SKM-1 (cell line): ENCODE data around the gene ARHGEF39.
A peak's percentile ranks its signal among the peaks of the same experiment; 100 is the strongest.
"Not testable (repeated sequence)": the region's sequence is repeated elsewhere in the genome, so short reads cannot be mapped to it uniquely, and the experiment has no call there.

Source experiments
- DNase-seq: peaks from one replicate; lab custom pipeline; 2025; ENCODE audit not compliant: unreplicated experiment; lab: John Stamatoyannopoulos, UW

The ARHGEF39 gene

GRCh38 chr9:35653611-35654010 is 11.4 kb downstream of the ARHGEF39 start:
- no peak for DNase-seq

GRCh38 chr9:35652829-35653209 is 12.2 kb downstream of the ARHGEF39 start:
- no peak for DNase-seq

GRCh38 chr9:35651956-35652828 is 12.8 kb downstream of the ARHGEF39 start:
- DNase-seq, result no peak

- no peak for DNase-seq
Observed at GRCh38 chr9:35650341-35651158, 14.4 kb downstream of the ARHGEF39 start, which contains the start of gene SIT1. SIT1 (minus strand) TSS chr9:35650931; CDS start chr9:35650853, 78 bp downstream.

GRCh38 chr9:35649431-35650340 is 15.3 kb downstream of the ARHGEF39 start:
- DNase-seq, result peak; percentile 23

GRCh38 chr9:35646533-35647265 is 18.3 kb downstream of the ARHGEF39 start:
- peak; percentile 85 for DNase-seq

- no peak for DNase-seq
Observed at GRCh38 chr9:35646153-35646532, 18.9 kb downstream of the ARHGEF39 start.

- not testable (repeated sequence) for DNase-seq
Observed at GRCh38 chr9:35645736-35646135, 19.3 kb downstream of the ARHGEF39 start.

GRCh38 chr9:35643046-35643445 is 21.9 kb downstream of the ARHGEF39 start:
- DNase-seq, result no peak

GRCh38 chr9:35641478-35641877 is 23.5 kb downstream of the ARHGEF39 start:
- not testable (repeated sequence) for DNase-seq

GRCh38 chr9:35640431-35640830 is 24.6 kb downstream of the ARHGEF39 start:
- not testable (repeated sequence) for DNase-seq

GRCh38 chr9:35639631-35640030 is 25.4 kb downstream of the ARHGEF39 start:
- DNase-seq, result no peak

GRCh38 chr9:35639225-35639624 is 25.8 kb downstream of the ARHGEF39 start:
- DNase-seq, result not testable (repeated sequence)

GRCh38 chr9:35638751-35639150 is 26.2 kb downstream of the ARHGEF39 start:
- not testable (repeated sequence) for DNase-seq

- DNase-seq, result not testable (repeated sequence)
Observed at GRCh38 chr9:35637427-35637955, 27.5 kb downstream of the ARHGEF39 start.

GRCh38 chr9:35636877-35637246 is 28.1 kb downstream of the ARHGEF39 start:
- not testable (repeated sequence) for DNase-seq

- no peak for DNase-seq
Observed at GRCh38 chr9:35636135-35636876, 28.7 kb downstream of the ARHGEF39 start.

GRCh38 chr9:35635730-35636129 is 29.3 kb downstream of the ARHGEF39 start:
- no peak for DNase-seq

GRCh38 chr9:35629597-35629996 is 35.4 kb downstream of the ARHGEF39 start:
- DNase-seq, result no peak
